Muscle of arm (tissue), 12 donors: Measurements from ENCODE around the gene PLCL2. TPM values are rescaled to one million over a fixed set of nuclear protein-coding genes. Genes with fewer than 3 reads are reported as not detected.

Experiments used
- DNase-seq: peaks from one replicate; pipeline ENCODE4 v3.0.0-alpha.2; 2013
- polyA plus RNA-seq, 12 donors: library from polyadenylated mRNA; unstranded; fragments of 120-200 nt; gene quantifications; one replicate each; pipeline ENCODE4 v1.2.1, GENCODE V29; 2013; ENCODE audit not compliant: insufficient read length in 12 of 12

The PLCL2 gene
- polyA plus RNA-seq, 12 donors = 7.8 to 18.2 (median 15.1) TPM; not detected in 1

GRCh38 chr3:16864610-16865313 is 20.0 kb upstream of the PLCL2 start:
- no peak for DNase-seq

- no peak for DNase-seq
Observed at GRCh38 chr3:16865335-16865734, 19.4 kb upstream of the PLCL2 start.

- DNase-seq = no peak
Observed at GRCh38 chr3:16866571-16866970, 18.2 kb upstream of the PLCL2 start.

GRCh38 chr3:16868513-16868912 is 16.2 kb upstream of the PLCL2 start:
- no peak for DNase-seq

- DNase-seq = no peak
Observed at GRCh38 chr3:16869261-16870005, 15.3 kb upstream of the PLCL2 start.

GRCh38 chr3:16871915-16872842 is 12.6 kb upstream of the PLCL2 start:
- DNase-seq = no peak

GRCh38 chr3:16873872-16874271 is 10.9 kb upstream of the PLCL2 start:
- no peak for DNase-seq

- DNase-seq = no peak
Observed at GRCh38 chr3:16875876-16876550, 8.7 kb upstream of the PLCL2 start.

- DNase-seq = no peak
Observed at GRCh38 chr3:16877505-16877904, 7.2 kb upstream of the PLCL2 start.

- no peak for DNase-seq
Observed at GRCh38 chr3:16877911-16878310, 6.8 kb upstream of the PLCL2 start.

GRCh38 chr3:16881896-16882630 is 2.7 kb upstream of the PLCL2 start:
- DNase-seq = no peak

- peak; percentile 11 for DNase-seq
Observed at GRCh38 chr3:16883057-16883722, 1.6 kb upstream of the PLCL2 start.

GRCh38 chr3:16883723-16884083 is 1.1 kb upstream of the PLCL2 start:
- no peak for DNase-seq

GRCh38 chr3:16884084-16884747 is 539 bp upstream of the PLCL2 start:
- peak; percentile 58 for DNase-seq

- DNase-seq = peak; percentile 18
Observed at GRCh38 chr3:16885593-16886302, 993 bp downstream of the PLCL2 start.

- DNase-seq = no peak
Observed at GRCh38 chr3:16886303-16886683, 1.5 kb downstream of the PLCL2 start.

- no peak for DNase-seq
Observed at GRCh38 chr3:16887130-16887529, 2.4 kb downstream of the PLCL2 start.

GRCh38 chr3:16888356-16888755 is 3.6 kb downstream of the PLCL2 start:
- no peak for DNase-seq
